T-helper 17 cell (primary cell): ENCODE data around the gene KLF15. TPM values are rescaled to one million over a fixed set of nuclear protein-coding genes. Genes with fewer than 3 reads are reported as not detected.
A peak's percentile ranks its signal among the peaks of the same experiment; 100 is the strongest.

Experiments
- ATAC-seq: fragments of 150-1000 bp; cut with Tn5 transposase; 2 replicates; pipeline ENCODE4 v1.10.0; 2021; ENCODE audit warnings: mild to moderate bottlenecking, moderate library complexity
- DNase-seq, 3 donors: peaks; one replicate each; pipeline versions ENCODE4 v3.0.0 to v3.0.0-alpha.2; 2020 to 2021
- H3K9me3 ChIP-seq: one replicate; pipeline ENCODE4 v1.7.0; 2013; ENCODE audit warnings: low read length, mild to moderate bottlenecking; ENCODE audit not compliant: control insufficient read depth, poor library complexity, severe bottlenecking
- H3K27ac Mint-ChIP-seq: one replicate; pipeline ENCODE4 v1.8.0; 2022; ENCODE audit warnings: mild to moderate bottlenecking, moderate library complexity, mixed read lengths
- H3K27me3 Mint-ChIP-seq: one replicate; pipeline ENCODE4 v1.8.0; 2022; ENCODE audit warnings: mixed read lengths
- H3K36me3 Mint-ChIP-seq: one replicate; pipeline ENCODE4 v1.8.0; 2022; ENCODE audit warnings: low read depth, mixed read lengths
- H3K4me1 Mint-ChIP-seq: one replicate; pipeline ENCODE4 v1.8.0; 2022; ENCODE audit warnings: mild to moderate bottlenecking, mixed read lengths
- H3K4me3 Mint-ChIP-seq: one replicate; pipeline ENCODE4 v1.8.0; 2022; ENCODE audit warnings: mild to moderate bottlenecking, moderate library complexity, mixed read lengths
- total RNA-seq, 4 donors: library from RNA in 2 of 4; stranded (reverse) in 2 of 4; gene quantifications; one replicate each; pipeline ENCODE4 v1.2.3 and lab custom pipeline; 2022 to 2026

KLF15 gene
- total RNA-seq, 2 donors from 2014 or later = 0.39 TPM; not detected in 1

- peaks cover 71% of the 10 kb centered on the region for H3K27me3 Mint-ChIP-seq
- no peak overlapping the region for H3K4me3 Mint-ChIP-seq
Observed at GRCh38 chr3:126394977-126395321, 37.7 kb upstream of the KLF15 start.

GRCh38 chr3:126394179-126394976 is 37.2 kb upstream of the KLF15 start, which contains the start of gene CFAP100:
Gene CFAP100 (plus strand): TSS chr3:126394909. CDS start chr3:126396001, 1,092 bp downstream.
- no peak within 1 kb of the TSS for H3K27ac Mint-ChIP-seq
- peaks cover 77% of the 10 kb centered on the region for H3K27me3 Mint-ChIP-seq
- H3K36me3 Mint-ChIP-seq = peaks cover 6% of the 10 kb centered on the region
- ATAC-seq (no peak), DNase-seq (no peak)
- no peak within 1 kb of the TSS for H3K4me3 Mint-ChIP-seq
- peaks cover 13% of the 10 kb centered on the region for H3K4me1 Mint-ChIP-seq
- no peaks in the 10 kb centered on the region for H3K9me3 ChIP-seq

More at GRCh38 chr3:126394977-126395321, 37.7 kb upstream of the KLF15 start:
- Mint-ChIP-seq H3K4me1 (peaks cover 10% of the 10 kb centered on the region), H3K36me3 (peaks cover 4% of the 10 kb centered on the region), H3K27ac (no peak overlapping the region)
- no peak for ATAC-seq
- H3K9me3 ChIP-seq = no peaks in the 10 kb centered on the region
- DNase-seq = no peak

GRCh38 chr3:126393563-126393962 is 36.4 kb upstream of the KLF15 start:
- Mint-ChIP-seq H3K4me1 (peaks cover 13% of the 10 kb centered on the region), H3K27me3 (peaks cover 79% of the 10 kb centered on the region), H3K4me3 (no peak overlapping the region), H3K27ac (no peak overlapping the region), H3K36me3 (peaks cover 6% of the 10 kb centered on the region)
- DNase-seq (no peak), ATAC-seq (no peak)
- H3K9me3 ChIP-seq = no peaks in the 10 kb centered on the region

- no peak overlapping the region for H3K4me3 Mint-ChIP-seq
- no peaks in the 10 kb centered on the region for H3K9me3 ChIP-seq
- DNase-seq = no peak
- H3K4me1 Mint-ChIP-seq = peaks cover 13% of the 10 kb centered on the region
- no peak overlapping the region for H3K27ac Mint-ChIP-seq
- peaks cover 6% of the 10 kb centered on the region for H3K36me3 Mint-ChIP-seq
- ATAC-seq = no peak
- peaks cover 85% of the 10 kb centered on the region for H3K27me3 Mint-ChIP-seq
Observed at GRCh38 chr3:126392246-126392645, 35.0 kb upstream of the KLF15 start.

- Mint-ChIP-seq H3K27ac (no peak overlapping the region), H3K4me1 (peaks cover 13% of the 10 kb centered on the region), H3K27me3 (peaks cover 81% of the 10 kb centered on the region), H3K4me3 (no peak overlapping the region), H3K36me3 (peaks cover 6% of the 10 kb centered on the region)
- ATAC-seq (no peak), DNase-seq (no peak)
- no peaks in the 10 kb centered on the region for H3K9me3 ChIP-seq
Observed at GRCh38 chr3:126391631-126392030, 34.4 kb upstream of the KLF15 start.

- Mint-ChIP-seq H3K4me3 (peak overlapping the region; percentile 15), H3K36me3 (peaks cover 6% of the 10 kb centered on the region), H3K27ac (no peak overlapping the region), H3K27me3 (peaks cover 80% of the 10 kb centered on the region), H3K4me1 (peaks cover 13% of the 10 kb centered on the region)
- DNase-seq (no peak), ATAC-seq (no peak)
- no peaks in the 10 kb centered on the region for H3K9me3 ChIP-seq
Observed at GRCh38 chr3:126390751-126391150, 33.5 kb upstream of the KLF15 start.

GRCh38 chr3:126390201-126390600 is 33.0 kb upstream of the KLF15 start:
- DNase-seq (no peak), ATAC-seq (no peak)
- H3K36me3 Mint-ChIP-seq = peaks cover 2% of the 10 kb centered on the region
- H3K27me3 Mint-ChIP-seq = peaks cover 79% of the 10 kb centered on the region
- H3K4me1 Mint-ChIP-seq = peaks cover 13% of the 10 kb centered on the region
- no peak overlapping the region for H3K4me3 Mint-ChIP-seq
- H3K27ac Mint-ChIP-seq = no peak overlapping the region
- no peaks in the 10 kb centered on the region for H3K9me3 ChIP-seq

- Mint-ChIP-seq H3K4me1 (peaks cover 13% of the 10 kb centered on the region), H3K27ac (no peak overlapping the region), H3K36me3 (peaks cover 2% of the 10 kb centered on the region), H3K27me3 (peaks cover 80% of the 10 kb centered on the region), H3K4me3 (no peak overlapping the region)
- ATAC-seq (no peak), DNase-seq (no peak)
- H3K9me3 ChIP-seq = no peaks in the 10 kb centered on the region
Observed at GRCh38 chr3:126389794-126390146, 32.6 kb upstream of the KLF15 start.

- ATAC-seq (peak; percentile 64), DNase-seq (no peak)
- Mint-ChIP-seq H3K4me3 (peak overlapping the region; percentile 66), H3K27me3 (peaks cover 77% of the 10 kb centered on the region), H3K27ac (no peak overlapping the region), H3K36me3 (peaks cover 2% of the 10 kb centered on the region), H3K4me1 (peaks cover 13% of the 10 kb centered on the region)
- no peaks in the 10 kb centered on the region for H3K9me3 ChIP-seq
Observed at GRCh38 chr3:126389112-126389793, 32.0 kb upstream of the KLF15 start.

GRCh38 chr3:126381966-126382365 is 24.8 kb upstream of the KLF15 start:
- no peaks in the 10 kb centered on the region for H3K4me1 Mint-ChIP-seq
- H3K9me3 ChIP-seq = no peaks in the 10 kb centered on the region
- H3K36me3 Mint-ChIP-seq = no peaks in the 10 kb centered on the region
- H3K27ac Mint-ChIP-seq = no peak overlapping the region
- no peak overlapping the region for H3K4me3 Mint-ChIP-seq
- H3K27me3 Mint-ChIP-seq = peaks cover 52% of the 10 kb centered on the region
- ATAC-seq (no peak), DNase-seq (no peak)

- no peak for ATAC-seq
- Mint-ChIP-seq H3K36me3 (no peaks in the 10 kb centered on the region), H3K4me1 (peaks cover 2% of the 10 kb centered on the region), H3K27ac (no peak overlapping the region), H3K4me3 (no peak overlapping the region), H3K27me3 (peaks cover 43% of the 10 kb centered on the region)
- no peaks in the 10 kb centered on the region for H3K9me3 ChIP-seq
- DNase-seq = no peak
Observed at GRCh38 chr3:126380011-126380768, 23.0 kb upstream of the KLF15 start.

GRCh38 chr3:126378341-126378751 is 21.1 kb upstream of the KLF15 start:
- Mint-ChIP-seq H3K4me1 (peaks cover 2% of the 10 kb centered on the region), H3K36me3 (no peaks in the 10 kb centered on the region), H3K27ac (no peak overlapping the region), H3K4me3 (no peak overlapping the region), H3K27me3 (peaks cover 49% of the 10 kb centered on the region)
- no peak for DNase-seq
- no peak for ATAC-seq
- H3K9me3 ChIP-seq = no peaks in the 10 kb centered on the region

GRCh38 chr3:126377211-126377610 is 20.0 kb upstream of the KLF15 start:
- DNase-seq = no peak

More at GRCh38 chr3:126377211-126377610, 20.0 kb upstream of the KLF15 start:
- no peaks in the 10 kb centered on the region for H3K9me3 ChIP-seq
- no peak overlapping the region for H3K27ac Mint-ChIP-seq
- H3K4me3 Mint-ChIP-seq = no peak overlapping the region
- peaks cover 51% of the 10 kb centered on the region for H3K27me3 Mint-ChIP-seq
- H3K4me1 Mint-ChIP-seq = peaks cover 2% of the 10 kb centered on the region
- no peak for ATAC-seq
- H3K36me3 Mint-ChIP-seq = no peaks in the 10 kb centered on the region
